Central memory CD4-positive, alpha-beta T cell (primary cell): Measurements from ENCODE around the gene PDE9A.
"Not testable (repeated sequence)": the region's sequence is repeated elsewhere in the genome, so short reads cannot be mapped to it uniquely, and the experiment has no call there.

ENCODE experiments used
- DNase-seq: peaks from one replicate; pipeline ENCODE4 v3.0.0; 2022

Gene PDE9A

GRCh38 chr21:42780617-42781016 lies 127.2 kb downstream of the PDE9A start:
- no peak for DNase-seq

GRCh38 chr21:42781150-42781970 lies 127.9 kb downstream of the PDE9A start:
- DNase-seq, result no peak

- no peak for DNase-seq
Observed at GRCh38 chr21:42781971-42782722, 128.7 kb downstream of the PDE9A start.

GRCh38 chr21:42782723-42783242 lies 129.4 kb downstream of the PDE9A start:
- no peak for DNase-seq

- DNase-seq, result peak; percentile 5
Observed at GRCh38 chr21:42784276-42784675, 130.9 kb downstream of the PDE9A start.

- DNase-seq, result no peak
Observed at GRCh38 chr21:42784896-42785451, 131.6 kb downstream of the PDE9A start.

GRCh38 chr21:42785666-42786427 lies 132.4 kb downstream of the PDE9A start:
- no peak for DNase-seq

- DNase-seq, result no peak
Observed at GRCh38 chr21:42786884-42787283, 133.5 kb downstream of the PDE9A start.

GRCh38 chr21:42787613-42788012 lies 134.2 kb downstream of the PDE9A start:
- DNase-seq, result no peak

- DNase-seq, result no peak
Observed at GRCh38 chr21:42790520-42791065, 137.2 kb downstream of the PDE9A start.

- no peak for DNase-seq
Observed at GRCh38 chr21:42793774-42794173, 140.4 kb downstream of the PDE9A start.

GRCh38 chr21:42794551-42794950 lies 141.1 kb downstream of the PDE9A start:
- DNase-seq, result no peak

GRCh38 chr21:42796327-42797062 lies 143.1 kb downstream of the PDE9A start:
- DNase-seq, result no peak

- DNase-seq, result no peak
Observed at GRCh38 chr21:42797522-42797921, 144.1 kb downstream of the PDE9A start.

GRCh38 chr21:42798106-42798505 lies 144.7 kb downstream of the PDE9A start:
- DNase-seq, result no peak

- no peak for DNase-seq
Observed at GRCh38 chr21:42799516-42799915, 146.1 kb downstream of the PDE9A start.

- no peak for DNase-seq
Observed at GRCh38 chr21:42799948-42800347, 146.5 kb downstream of the PDE9A start.

GRCh38 chr21:42801616-42802015 lies 148.2 kb downstream of the PDE9A start:
- DNase-seq, result not testable (repeated sequence)

GRCh38 chr21:42806509-42807140 lies 153.2 kb downstream of the PDE9A start:
- no peak for DNase-seq

GRCh38 chr21:42807293-42807895 lies 154.0 kb downstream of the PDE9A start:
- not testable (repeated sequence) for DNase-seq
